Endothelial cell (in vitro differentiated cells): ENCODE results near the gene IQCB1. TPM values are rescaled to one million over a fixed set of nuclear protein-coding genes. Genes with fewer than 3 reads are reported as not detected.
"Not testable (repeated sequence)": the region's sequence is repeated elsewhere in the genome, so short reads cannot be mapped to it uniquely, and the experiment has no call there.

Experiments used
- DNase-seq: peaks from one replicate; pipeline ENCODE4 v3.0.0; 2021; ENCODE audit warnings: low spot score
- H3K27ac Mint-ChIP-seq: one replicate; pipeline ENCODE4 v1.8.0; 2021; ENCODE audit warnings: mixed read lengths, inconsistent platforms; ENCODE audit not compliant: unreplicated experiment
- H3K27me3 Mint-ChIP-seq: one replicate; pipeline ENCODE4 v1.8.0; 2021; ENCODE audit warnings: mild to moderate bottlenecking, moderate library complexity, mixed read lengths, inconsistent platforms; ENCODE audit not compliant: unreplicated experiment
- H3K36me3 Mint-ChIP-seq: one replicate; pipeline ENCODE4 v1.8.0; 2021; ENCODE audit warnings: mild to moderate bottlenecking, low read depth, mixed read lengths, inconsistent platforms; ENCODE audit not compliant: unreplicated experiment
- H3K4me1 Mint-ChIP-seq: one replicate; pipeline ENCODE4 v1.8.0; 2021; ENCODE audit warnings: mild to moderate bottlenecking, mixed read lengths, inconsistent platforms; ENCODE audit not compliant: unreplicated experiment
- H3K4me3 Mint-ChIP-seq: one replicate; pipeline ENCODE4 v1.8.0; 2021; ENCODE audit warnings: mild to moderate bottlenecking, mixed read lengths, inconsistent platforms; ENCODE audit not compliant: unreplicated experiment
- H3K9me3 Mint-ChIP-seq: one replicate; pipeline ENCODE4 v1.8.0; 2021; ENCODE audit warnings: mixed read lengths, inconsistent platforms; ENCODE audit not compliant: unreplicated experiment
- CTCF ChIP-seq: fragments of 200-600 bp; sonication (generic); IDR thresholded peaks from one replicate; pipeline ENCODE4 v1.5.0; 2021; ENCODE audit warnings: antibody characterized with exemption; ENCODE audit not compliant: unreplicated experiment
- total RNA-seq: library from RNA; stranded (reverse); fragmentation: NEBNext Ultra II Directional; extraction: Animal tissue kit (Norgen Biotek cat#: 25700); gene quantifications from one replicate; pipeline ENCODE4 v1.2.1, GENCODE V29; 2021; ENCODE audit not compliant: unreplicated experiment

IQCB1 gene
- total RNA-seq, 1 donor from 2014 or later: 22.5 TPM

GRCh38 chr3:121781611-121782010 lies 53.2 kb downstream of the IQCB1 start:
- Mint-ChIP-seq H3K9me3 (no peaks in the 10 kb centered on the region), H3K27ac (no peak overlapping the region), H3K36me3 (peaks cover 6% of the 10 kb centered on the region), H3K27me3 (no peaks in the 10 kb centered on the region), H3K4me3 (no peak overlapping the region), H3K4me1 (no peaks in the 10 kb centered on the region)
- no peak for TF ChIP-seq CTCF
- DNase-seq: no peak

GRCh38 chr3:121775095-121775494 lies 59.8 kb downstream of the IQCB1 start:
- not testable (repeated sequence) for DNase-seq, H3K4me1 Mint-ChIP-seq, H3K9me3 Mint-ChIP-seq, H3K27me3 Mint-ChIP-seq, H3K4me3 Mint-ChIP-seq, H3K27ac Mint-ChIP-seq
- peaks cover 32% of the 10 kb centered on the region for H3K36me3 Mint-ChIP-seq

GRCh38 chr3:121769246-121769645 lies 65.6 kb downstream of the IQCB1 start:
- TF ChIP-seq CTCF: no peak
- H3K4me1 Mint-ChIP-seq: no peaks in the 10 kb centered on the region
- H3K4me3 Mint-ChIP-seq: no peak overlapping the region
- H3K27ac Mint-ChIP-seq: no peak overlapping the region
- H3K36me3 Mint-ChIP-seq: peaks cover 16% of the 10 kb centered on the region
- H3K27me3 Mint-ChIP-seq: peaks cover 1% of the 10 kb centered on the region
- no peaks in the 10 kb centered on the region for H3K9me3 Mint-ChIP-seq
- DNase-seq: no peak

GRCh38 chr3:121768452-121768851 lies 66.4 kb downstream of the IQCB1 start:
- no peak overlapping the region for H3K27ac Mint-ChIP-seq

GRCh38 chr3:121759541-121760202 lies 75.2 kb downstream of the IQCB1 start:
- no peak for DNase-seq
- no peak overlapping the region for H3K27ac Mint-ChIP-seq
- TF ChIP-seq CTCF: no peak
- peaks cover 5% of the 10 kb centered on the region for H3K4me1 Mint-ChIP-seq
- H3K27me3 Mint-ChIP-seq: peaks cover 6% of the 10 kb centered on the region
- no peaks in the 10 kb centered on the region for H3K36me3 Mint-ChIP-seq
- no peaks in the 10 kb centered on the region for H3K9me3 Mint-ChIP-seq
- no peak overlapping the region for H3K4me3 Mint-ChIP-seq

More at GRCh38 chr3:121768452-121768851, 66.4 kb downstream of the IQCB1 start:
- Mint-ChIP-seq H3K4me3 (no peak overlapping the region), H3K9me3 (no peaks in the 10 kb centered on the region), H3K36me3 (peaks cover 16% of the 10 kb centered on the region), H3K27me3 (peaks cover 1% of the 10 kb centered on the region), H3K4me1 (no peaks in the 10 kb centered on the region)
- DNase-seq: no peak
- TF ChIP-seq CTCF: no peak
